GM12874 (cell line): ENCODE data around the gene TSPAN9.
A peak's percentile ranks its signal among the peaks of the same experiment; 100 is the strongest.

ENCODE experiments used
- TF ChIP-seq, protein P1 (sequence below): IDR thresholded peaks from 2 replicates; pipeline ENCODE4 v1.5.1; 2011; ENCODE audit warnings: low read depth, mild to moderate bottlenecking, control low read depth, low read length, moderate library complexity; ENCODE audit not compliant: insufficient read depth

TSPAN9 gene

DNA sequence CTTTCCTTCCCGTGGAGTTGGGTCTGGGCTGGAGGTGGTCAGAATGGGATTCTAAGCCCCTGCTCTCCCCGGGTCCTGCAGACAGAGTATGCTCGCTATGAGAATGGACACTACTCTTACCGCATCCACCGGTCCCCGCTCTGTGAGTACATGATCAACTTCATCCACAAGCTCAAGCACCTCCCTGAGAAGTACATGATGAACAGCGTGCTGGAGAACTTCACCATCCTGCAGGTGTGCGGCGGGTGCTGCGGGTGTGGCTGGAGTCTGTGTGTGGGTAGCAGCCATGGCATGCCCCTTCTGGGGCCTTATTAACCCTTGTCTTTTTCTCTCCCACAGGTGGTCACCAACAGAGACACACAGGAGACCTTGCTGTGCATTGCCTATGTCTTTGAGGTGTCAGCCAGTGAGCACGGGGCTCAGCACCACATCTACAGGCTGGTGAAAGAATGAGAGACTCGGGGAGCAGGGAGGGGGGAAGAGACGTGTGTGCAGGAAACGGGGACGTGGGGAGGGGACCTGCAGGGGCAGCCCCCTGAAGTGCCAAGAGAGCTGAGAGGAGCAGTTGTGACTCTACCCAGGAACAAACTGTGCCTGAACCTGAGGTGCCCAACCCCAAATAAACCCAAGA lies 37.0 kb upstream of the TSPAN9 start:
- TF ChIP-seq, protein P1, sequence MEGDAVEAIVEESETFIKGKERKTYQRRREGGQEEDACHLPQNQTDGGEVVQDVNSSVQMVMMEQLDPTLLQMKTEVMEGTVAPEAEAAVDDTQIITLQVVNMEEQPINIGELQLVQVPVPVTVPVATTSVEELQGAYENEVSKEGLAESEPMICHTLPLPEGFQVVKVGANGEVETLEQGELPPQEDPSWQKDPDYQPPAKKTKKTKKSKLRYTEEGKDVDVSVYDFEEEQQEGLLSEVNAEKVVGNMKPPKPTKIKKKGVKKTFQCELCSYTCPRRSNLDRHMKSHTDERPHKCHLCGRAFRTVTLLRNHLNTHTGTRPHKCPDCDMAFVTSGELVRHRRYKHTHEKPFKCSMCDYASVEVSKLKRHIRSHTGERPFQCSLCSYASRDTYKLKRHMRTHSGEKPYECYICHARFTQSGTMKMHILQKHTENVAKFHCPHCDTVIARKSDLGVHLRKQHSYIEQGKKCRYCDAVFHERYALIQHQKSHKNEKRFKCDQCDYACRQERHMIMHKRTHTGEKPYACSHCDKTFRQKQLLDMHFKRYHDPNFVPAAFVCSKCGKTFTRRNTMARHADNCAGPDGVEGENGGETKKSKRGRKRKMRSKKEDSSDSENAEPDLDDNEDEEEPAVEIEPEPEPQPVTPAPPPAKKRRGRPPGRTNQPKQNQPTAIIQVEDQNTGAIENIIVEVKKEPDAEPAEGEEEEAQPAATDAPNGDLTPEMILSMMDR, result no peak

DNA sequence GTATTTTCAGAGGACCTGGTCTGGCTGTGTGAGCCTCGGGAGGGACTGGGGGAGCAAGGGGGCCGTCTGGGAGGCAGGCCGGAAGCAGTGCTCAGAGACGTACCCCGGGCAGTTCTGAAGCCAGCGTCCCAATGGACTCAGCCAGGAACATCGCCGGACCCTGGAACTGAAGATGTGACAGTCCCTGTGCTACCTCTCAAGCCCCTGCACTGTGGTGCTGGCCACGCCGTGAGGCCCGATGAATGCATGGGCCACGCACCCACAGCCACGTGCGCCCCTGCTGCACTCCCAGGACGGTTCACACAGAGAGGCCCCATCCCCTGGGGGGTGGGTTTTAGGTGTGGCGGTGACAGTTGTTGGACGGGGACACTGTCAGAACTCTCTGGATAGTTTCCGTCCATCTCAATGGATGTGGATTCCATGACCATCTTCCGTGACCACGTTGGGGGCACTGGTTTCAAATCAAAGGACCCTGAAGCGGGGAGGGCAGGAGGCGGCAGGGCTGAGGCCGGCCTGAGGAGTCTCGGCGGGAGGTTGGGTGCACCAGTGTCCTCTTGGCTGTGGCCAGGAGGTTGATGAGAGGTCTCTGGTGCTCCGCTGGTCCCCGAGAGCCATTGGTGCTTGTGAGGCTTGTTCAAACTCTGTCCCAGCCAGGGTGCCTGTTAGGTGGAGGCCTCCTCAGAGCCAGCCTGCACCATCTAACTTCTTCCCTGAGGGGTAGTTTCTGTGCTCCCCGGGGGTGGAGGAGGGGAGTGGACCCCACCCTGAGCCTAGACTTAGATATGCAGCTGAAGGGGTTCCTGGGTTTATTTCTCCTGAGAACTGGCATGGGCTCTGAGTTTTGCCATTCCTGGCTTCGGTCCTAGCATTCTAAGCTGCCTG lies 36.3 kb upstream of the TSPAN9 start:
- TF ChIP-seq, protein P1, result no peak

DNA sequence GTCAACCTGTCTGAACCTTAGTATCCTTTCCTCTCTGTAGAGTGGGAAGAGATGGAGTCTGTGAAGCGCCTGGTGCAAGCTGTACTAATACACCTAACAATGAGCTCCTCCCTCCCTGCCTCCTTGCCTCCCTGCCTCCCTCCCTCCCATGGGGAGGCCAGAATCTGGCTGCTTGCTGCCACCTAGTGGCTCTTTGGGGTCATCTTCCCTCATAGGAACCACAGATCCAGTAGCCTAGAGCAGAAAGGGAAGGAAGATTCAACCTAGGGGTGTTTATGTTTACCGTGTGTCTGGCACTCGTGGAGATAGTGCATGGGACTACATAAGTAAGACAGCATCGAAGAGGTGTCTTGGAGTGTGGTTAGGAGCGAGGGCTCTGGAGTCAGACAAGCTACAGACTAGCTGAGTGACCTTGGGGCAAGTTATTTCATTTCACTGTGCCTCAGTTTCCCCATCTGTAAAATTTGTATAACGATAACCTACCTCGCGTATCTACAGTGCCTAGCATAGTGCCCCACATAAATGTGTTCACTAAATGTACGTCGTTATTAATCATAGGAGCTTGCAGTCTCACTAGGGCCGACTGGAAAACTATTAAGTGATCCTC lies 35.5 kb upstream of the TSPAN9 start:
- TF ChIP-seq, protein P1, result peak; percentile 76

DNA sequence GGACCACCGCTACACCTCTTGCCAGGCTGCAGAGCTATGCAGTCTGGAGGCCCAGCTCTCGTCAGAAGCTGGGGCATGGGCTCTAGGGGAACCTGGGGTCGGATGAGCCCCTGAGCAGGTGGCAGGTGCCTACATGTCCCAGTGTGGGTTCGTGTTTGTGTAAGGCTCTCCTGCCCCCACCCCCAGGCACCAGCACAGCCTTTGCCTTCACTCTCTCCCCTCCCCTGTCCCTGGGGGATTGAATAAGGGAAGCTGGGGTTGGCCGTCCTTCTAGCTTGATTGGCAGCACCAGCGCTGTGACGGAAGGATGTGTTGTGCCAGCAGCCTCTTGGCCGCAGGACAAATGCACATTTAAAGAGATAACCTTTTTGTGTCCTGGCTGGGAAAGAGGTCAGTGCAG lies 34.8 kb upstream of the TSPAN9 start:
- TF ChIP-seq, protein P1, result no peak

- TF ChIP-seq, protein P1, result no peak
Observed at GRCh38 chr12:3042826-3043225, 34.4 kb upstream of the TSPAN9 start.

DNA sequence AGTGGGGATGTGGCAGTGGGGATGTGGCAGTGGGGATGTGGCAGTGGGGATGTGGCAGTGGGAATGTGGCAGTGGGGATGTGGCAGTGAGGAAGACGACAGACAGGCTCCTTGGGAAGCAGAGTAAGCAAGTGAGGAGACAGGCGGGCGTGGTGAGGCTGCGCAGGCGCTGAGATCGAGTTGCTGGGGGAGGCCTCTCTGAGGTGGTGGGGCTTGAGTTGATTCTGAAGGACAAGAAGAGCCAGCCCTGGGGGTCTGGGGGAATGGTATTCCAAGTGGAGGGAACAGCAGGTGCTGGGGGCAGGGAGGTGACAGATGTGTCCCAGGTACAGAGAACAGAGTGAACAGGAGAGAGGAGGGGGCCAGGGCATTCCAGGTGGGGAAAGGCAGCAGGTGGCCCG lies 33.8 kb upstream of the TSPAN9 start:
- TF ChIP-seq, protein P1, result no peak

DNA sequence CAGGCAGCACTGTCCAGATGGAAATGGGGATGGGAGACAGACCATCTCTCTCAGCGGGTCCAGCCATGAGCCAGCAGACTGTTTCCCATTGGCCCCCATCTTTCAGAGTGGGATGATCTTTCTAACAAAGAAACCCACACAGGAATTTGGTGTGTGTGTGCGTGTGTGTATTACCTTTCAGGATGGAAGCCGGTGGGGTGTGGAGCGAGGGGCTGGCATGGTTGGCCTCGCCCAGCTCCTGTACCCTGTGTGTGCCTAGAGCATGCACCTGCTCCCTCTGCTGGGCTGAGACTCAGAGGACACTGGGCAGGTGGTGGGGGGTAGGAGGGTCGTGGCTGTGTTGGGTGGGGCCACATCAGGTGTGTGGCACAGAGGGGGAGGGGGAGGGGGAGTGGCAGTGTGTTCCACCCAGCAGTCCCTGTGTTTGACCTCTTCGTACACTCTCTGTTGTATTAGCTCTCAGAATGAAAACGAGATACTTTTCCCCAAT lies 33.0 kb upstream of the TSPAN9 start:
- TF ChIP-seq, protein P1, result no peak
